GM19023 (cell line): Measurements from ENCODE around the gene CTNNA1.
"Not testable (repeated sequence)": the region's sequence is repeated elsewhere in the genome, so short reads cannot be mapped to it uniquely, and the experiment has no call there.

Experiments
- ATAC-seq: cut with Tn5 transposase; IDR thresholded peaks from one replicate; pipeline ENCODE4 v1.9.1; 2021; ENCODE audit warnings: mild to moderate bottlenecking, moderate library complexity; ENCODE audit not compliant: unreplicated experiment

Gene CTNNA1

GRCh38 chr5:138752951-138753793 is at the start of gene CTNNA1:
Gene CTNNA1, plus strand, starts transcription at chr5:138753425. Its CDS starts 28,500 bp downstream, at chr5:138781925.
- ATAC-seq = peak; percentile 57

GRCh38 chr5:138703777-138704176 is 49.4 kb upstream of the CTNNA1 start:
- ATAC-seq = not testable (repeated sequence)

- no peak for ATAC-seq
Measured at GRCh38 chr5:138705007-138705406, 48.2 kb upstream of the CTNNA1 start.

GRCh38 chr5:138705567-138705966 is 47.7 kb upstream of the CTNNA1 start:
- no peak for ATAC-seq

GRCh38 chr5:138706655-138707480 is 46.4 kb upstream of the CTNNA1 start:
- no peak for ATAC-seq

- ATAC-seq = no peak
Measured at GRCh38 chr5:138708791-138709190, 44.4 kb upstream of the CTNNA1 start.

- no peak for ATAC-seq
Measured at GRCh38 chr5:138709202-138709601, 44.0 kb upstream of the CTNNA1 start.

GRCh38 chr5:138711087-138711486 is 42.1 kb upstream of the CTNNA1 start:
- no peak for ATAC-seq

- ATAC-seq = no peak
Measured at GRCh38 chr5:138711811-138712210, 41.4 kb upstream of the CTNNA1 start.

GRCh38 chr5:138712324-138712723 is 40.9 kb upstream of the CTNNA1 start:
- ATAC-seq = no peak

GRCh38 chr5:138712791-138713190 is 40.4 kb upstream of the CTNNA1 start:
- no peak for ATAC-seq

- ATAC-seq = no peak
Measured at GRCh38 chr5:138713247-138713646, 40.0 kb upstream of the CTNNA1 start.

- no peak for ATAC-seq
Measured at GRCh38 chr5:138714694-138715093, 38.5 kb upstream of the CTNNA1 start.

- ATAC-seq = not testable (repeated sequence)
Measured at GRCh38 chr5:138715931-138716432, 37.2 kb upstream of the CTNNA1 start.

GRCh38 chr5:138716456-138716924 is 36.7 kb upstream of the CTNNA1 start:
- no peak for ATAC-seq

GRCh38 chr5:138717399-138717798 is 35.8 kb upstream of the CTNNA1 start:
- ATAC-seq = no peak

GRCh38 chr5:138719811-138720210 is 33.4 kb upstream of the CTNNA1 start:
- no peak for ATAC-seq

- no peak for ATAC-seq
Measured at GRCh38 chr5:138720840-138721239, 32.4 kb upstream of the CTNNA1 start.

- no peak for ATAC-seq
Measured at GRCh38 chr5:138721979-138722378, 31.2 kb upstream of the CTNNA1 start.

- no peak for ATAC-seq
Measured at GRCh38 chr5:138722544-138723177, 30.6 kb upstream of the CTNNA1 start.
